Measurements from ENCODE around the gene GAREM2. TPM values are rescaled to one million over a fixed set of nuclear protein-coding genes. Genes with fewer than 3 reads are reported as not detected.

GAREM2 gene
- total RNA-seq, 4 donors from 2014 or later, result 1.5 to 4.6 (median 2.2) TPM; not detected in 1

- TF ChIP-seq CTCF (IDR thresholded peaks at IDR 0.05) (no peak), EP300 (IDR thresholded peaks at IDR 0.05; ENCODE audit: low read depth) (no peak), POLR2AphosphoS5 (IDR thresholded peaks at IDR 0.05) (no peak), POLR2A (IDR thresholded peaks at IDR 0.05) (no peak)
- H3K27ac ChIP-seq, result no peak overlapping the region
- WGBS, 2 donors (ENCODE audit: low coverage in 1 of 2), result 71 to 78% methylated on average over 1 to 2 of the region's 2 CpGs
- no peak for DNase-seq
- no peaks in the 10 kb centered on the region for H3K4me1 ChIP-seq
- peaks cover 0 to 35% (median 16%) of the 10 kb centered on the region in 4 donors for H3K36me3 ChIP-seq
- no peaks in the 10 kb centered on the region for H3K27me3 ChIP-seq
- intact Hi-C loops (cut with DNase I; ENCODE audit: low total_unique reads) (no loop called here), in situ Hi-C loops (cut with MboI; ENCODE audit: low pct_ligation_motif_present in 1 of 4, low pct_unique_long_range_greater_than_20kb in 1 of 4, low sequenced_read_pairs in 3 of 4) (no loop called here)
- no peak overlapping the region for H3K4me3 ChIP-seq
- H3K9me3 ChIP-seq, result no peaks in the 10 kb centered on the region
Observed at GRCh38 chr2:26224095-26224494, 51.2 kb downstream of the GAREM2 start.

GRCh38 chr2:26229595-26229994, 56.7 kb downstream of the GAREM2 start:
- Histone ChIP-seq H3K4me1 (no peaks in the 10 kb centered on the region), H3K27ac (no peak overlapping the region), H3K9me3 (no peaks in the 10 kb centered on the region), H3K27me3 (no peaks in the 10 kb centered on the region), H3K36me3 (peaks cover 0 to 77% (median 40%) of the 10 kb centered on the region in 4 donors), H3K4me3 (no peak overlapping the region)
- WGBS, 2 donors (ENCODE audit: low coverage in 1 of 2), result 97% methylated on average over 3 of the region's 3 CpGs; no CpG with 5 or more reads in 1 of the 2 donors
- in situ Hi-C loops (cut with MboI; ENCODE audit: low pct_ligation_motif_present in 1 of 4, low pct_unique_long_range_greater_than_20kb in 1 of 4, low sequenced_read_pairs in 3 of 4) (loop anchor here in 1 of 4 donors (25.0 kb wide), 1 partner anchor 108 kb away; the partner anchor contains the start of genes ADGRF3 and SELENOI), intact Hi-C loops (cut with DNase I; ENCODE audit: low total_unique reads) (no loop called here)
- DNase-seq, result no peak
- no peak for TF ChIP-seq CTCF (IDR thresholded peaks at IDR 0.05)
- TF ChIP-seq POLR2A (IDR thresholded peaks at IDR 0.05), result no peak
- TF ChIP-seq POLR2AphosphoS5 (IDR thresholded peaks at IDR 0.05), result no peak
- no peak for TF ChIP-seq EP300 (IDR thresholded peaks at IDR 0.05; ENCODE audit: low read depth)

GRCh38 chr2:26230806-26231205, 57.9 kb downstream of the GAREM2 start:
- TF ChIP-seq EP300 (IDR thresholded peaks at IDR 0.05; ENCODE audit: low read depth) (no peak), POLR2A (IDR thresholded peaks at IDR 0.05) (no peak), POLR2AphosphoS5 (IDR thresholded peaks at IDR 0.05) (no peak), CTCF (IDR thresholded peaks at IDR 0.05) (no peak)
- Histone ChIP-seq H3K36me3 (peaks cover 0 to 83% (median 43%) of the 10 kb centered on the region in 4 donors), H3K27me3 (no peaks in the 10 kb centered on the region), H3K27ac (no peak overlapping the region), H3K9me3 (no peaks in the 10 kb centered on the region), H3K4me3 (no peak overlapping the region), H3K4me1 (no peaks in the 10 kb centered on the region)
- WGBS, 2 donors (ENCODE audit: low coverage in 1 of 2), result 94 to 100% methylated on average over 2 of the region's 2 CpGs
- no peak for DNase-seq
- in situ Hi-C loops (cut with MboI; ENCODE audit: low pct_ligation_motif_present in 1 of 4, low pct_unique_long_range_greater_than_20kb in 1 of 4, low sequenced_read_pairs in 3 of 4), result loop anchor here in 1 of 4 donors (25.0 kb wide), 1 partner anchor 106 kb away; the partner anchor contains the start of genes ADGRF3 and SELENOI
- intact Hi-C loops (cut with DNase I; ENCODE audit: low total_unique reads), result no loop called here

GRCh38 chr2:26235089-26235488, 62.2 kb downstream of the GAREM2 start:
- H3K27me3 ChIP-seq, result no peaks in the 10 kb centered on the region
- TF ChIP-seq POLR2A (IDR thresholded peaks at IDR 0.05), result no peak
- TF ChIP-seq CTCF (IDR thresholded peaks at IDR 0.05), result peak in 2 of 5 experiments; percentile 11 to 13
- H3K4me3 ChIP-seq, result no peak overlapping the region
- no peak overlapping the region for H3K27ac ChIP-seq
- WGBS, 2 donors (ENCODE audit: low coverage in 1 of 2), result 90 to 97% methylated on average over 4 to 9 of the region's 9 CpGs
- peaks cover 3 to 70% (median 35%) of the 10 kb centered on the region in 4 donors for H3K36me3 ChIP-seq
- in situ Hi-C loops (cut with MboI; ENCODE audit: low pct_ligation_motif_present in 1 of 4, low pct_unique_long_range_greater_than_20kb in 1 of 4, low sequenced_read_pairs in 3 of 4), result loop anchor here in 1 of 4 donors (25.0 kb wide), 1 partner anchor 102 kb away; the partner anchor contains the start of genes ADGRF3 and SELENOI
- intact Hi-C loops (cut with DNase I; ENCODE audit: low total_unique reads), result no loop called here
- H3K4me1 ChIP-seq, result peaks cover under 1 to 15% (median 6%) of the 10 kb centered on the region in 4 donors
- DNase-seq, result no peak
- H3K9me3 ChIP-seq, result no peaks in the 10 kb centered on the region
